Lower lobe of right lung (tissue), 2 donors: Measurements from ENCODE around the gene DCLK2. TPM values are rescaled to one million over a fixed set of nuclear protein-coding genes. Genes with fewer than 3 reads are reported as not detected.

ENCODE experiments used
- ATAC-seq, 2 donors: fragments of 200-7000 bp; cut with Tn5 transposase; one replicate each; pipeline ENCODE4 v1.9.1; 2020 to 2022; ENCODE audit warnings: mild to moderate bottlenecking in 2 of 2, moderate library complexity in 2 of 2
- DNase-seq: peaks from one replicate; pipeline ENCODE4 v3.0.0-alpha.2; 2020
- H3K27ac ChIP-seq: fragments of 200-600 bp; one replicate; pipeline ENCODE4 v1.8.0; 2022
- H3K27me3 ChIP-seq: fragments of 200-600 bp; one replicate; pipeline ENCODE4 v1.8.0; 2022; ENCODE audit warnings: low read depth
- H3K36me3 ChIP-seq: fragments of 200-600 bp; one replicate; pipeline ENCODE4 v1.8.0; 2022; ENCODE audit warnings: mild to moderate bottlenecking
- H3K4me1 ChIP-seq: fragments of 200-600 bp; one replicate; pipeline ENCODE4 v1.8.0; 2022
- H3K4me3 ChIP-seq: fragments of 200-600 bp; one replicate; pipeline ENCODE4 v1.8.0; 2022; ENCODE audit warnings: mild to moderate bottlenecking
- H3K9me3 ChIP-seq: fragments of 200-600 bp; one replicate; pipeline ENCODE4 v1.8.0; 2022
- intact Hi-C: fragments of 100-400 bp; cut with DNase I; formaldehyde crosslinking; loops from one replicate; pipeline ENCODE4 v1.11.0; 2022
- total RNA-seq: library from RNA; stranded (reverse); fragmentation: NEBNext Ultra II Directional; extraction: Animal tissue kit (Norgen Biotek cat#: 25700); gene quantifications from one replicate; pipeline ENCODE4 v1.2.1, GENCODE V29; 2021
- TF ChIP-seq, protein P1 (sequence below): fragments of 200-600 bp; IDR thresholded peaks from one replicate; pipeline ENCODE4 v1.8.0; 2022; ENCODE audit warnings: antibody characterized with exemption, mild to moderate bottlenecking
- donor health status: DM: no; HTN: yes; CAD: no; lungs with severe emphysema.

Gene DCLK2
- total RNA-seq, 1 donor from 2014 or later: 2.9 TPM

- Histone ChIP-seq H3K36me3 (no peaks in the 10 kb centered on the region), H3K4me1 (no peaks in the 10 kb centered on the region), H3K4me3 (no peak overlapping the region), H3K27me3 (no peaks in the 10 kb centered on the region), H3K27ac (no peak overlapping the region), H3K9me3 (no peaks in the 10 kb centered on the region)
- DNase-seq (no peak), ATAC-seq (no peak)
- intact Hi-C loops: no loop called here
- TF ChIP-seq, protein P1, sequence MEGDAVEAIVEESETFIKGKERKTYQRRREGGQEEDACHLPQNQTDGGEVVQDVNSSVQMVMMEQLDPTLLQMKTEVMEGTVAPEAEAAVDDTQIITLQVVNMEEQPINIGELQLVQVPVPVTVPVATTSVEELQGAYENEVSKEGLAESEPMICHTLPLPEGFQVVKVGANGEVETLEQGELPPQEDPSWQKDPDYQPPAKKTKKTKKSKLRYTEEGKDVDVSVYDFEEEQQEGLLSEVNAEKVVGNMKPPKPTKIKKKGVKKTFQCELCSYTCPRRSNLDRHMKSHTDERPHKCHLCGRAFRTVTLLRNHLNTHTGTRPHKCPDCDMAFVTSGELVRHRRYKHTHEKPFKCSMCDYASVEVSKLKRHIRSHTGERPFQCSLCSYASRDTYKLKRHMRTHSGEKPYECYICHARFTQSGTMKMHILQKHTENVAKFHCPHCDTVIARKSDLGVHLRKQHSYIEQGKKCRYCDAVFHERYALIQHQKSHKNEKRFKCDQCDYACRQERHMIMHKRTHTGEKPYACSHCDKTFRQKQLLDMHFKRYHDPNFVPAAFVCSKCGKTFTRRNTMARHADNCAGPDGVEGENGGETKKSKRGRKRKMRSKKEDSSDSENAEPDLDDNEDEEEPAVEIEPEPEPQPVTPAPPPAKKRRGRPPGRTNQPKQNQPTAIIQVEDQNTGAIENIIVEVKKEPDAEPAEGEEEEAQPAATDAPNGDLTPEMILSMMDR: no peak
These were observed 224.3 kb downstream of the DCLK2 start for GRCh38 chr4:150302553-150302952.

DNA sequence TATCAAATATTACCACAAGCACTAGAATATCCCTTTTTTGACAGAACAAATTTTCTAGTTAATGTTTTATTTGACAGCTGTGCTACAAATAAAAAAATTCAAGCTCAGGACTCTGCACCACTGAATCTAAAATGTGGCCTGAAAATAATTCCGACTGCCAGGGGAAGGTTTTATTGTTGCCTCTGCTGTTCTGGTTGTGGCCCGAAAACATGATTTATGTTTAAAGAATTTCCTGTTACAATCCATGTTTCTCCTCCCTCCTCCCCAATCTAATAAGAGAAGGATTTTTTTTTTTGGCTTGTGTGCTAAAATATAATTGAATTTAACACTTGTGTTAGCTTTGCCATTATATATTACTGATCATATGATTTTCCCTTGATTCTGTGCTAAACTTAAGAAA, 227.8 kb downstream of the DCLK2 start:
- Histone ChIP-seq H3K9me3 (no peaks in the 10 kb centered on the region), H3K36me3 (no peaks in the 10 kb centered on the region), H3K27me3 (no peaks in the 10 kb centered on the region), H3K4me3 (no peak overlapping the region), H3K4me1 (no peaks in the 10 kb centered on the region), H3K27ac (no peak overlapping the region)
- intact Hi-C loops: no loop called here
- DNase-seq: no peak
- TF ChIP-seq, protein P1: no peak
- no peak for ATAC-seq

DNA sequence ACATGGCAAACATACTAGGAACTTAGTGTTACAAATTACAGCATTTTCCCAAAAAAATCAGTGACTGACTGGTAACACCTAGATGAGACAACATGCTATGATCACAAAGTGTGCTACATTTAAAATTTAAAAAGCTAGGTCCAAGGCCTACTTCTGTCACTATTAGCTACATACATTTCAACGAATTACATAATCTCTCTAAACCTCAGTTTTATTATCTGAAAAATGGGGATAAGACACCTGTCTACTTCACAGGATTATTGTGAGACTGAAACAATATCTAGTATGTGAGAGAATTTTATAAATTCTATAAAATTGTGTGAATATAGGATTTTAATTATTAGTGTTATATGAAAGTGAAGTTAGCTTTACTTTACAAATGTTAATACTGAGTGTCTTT, 228.5 kb downstream of the DCLK2 start:
- TF ChIP-seq, protein P1: no peak
- Histone ChIP-seq H3K27ac (no peak overlapping the region), H3K4me1 (no peaks in the 10 kb centered on the region), H3K4me3 (no peak overlapping the region), H3K27me3 (no peaks in the 10 kb centered on the region), H3K9me3 (no peaks in the 10 kb centered on the region), H3K36me3 (no peaks in the 10 kb centered on the region)
- intact Hi-C loops: no loop called here
- ATAC-seq: no peak
- DNase-seq: no peak
